ENCODE measurements around the gene RAB3IL1.
A peak's percentile ranks its signal among the peaks of the same experiment; 100 is the strongest.
"Not testable (repeated sequence)": the region's sequence is repeated elsewhere in the genome, so short reads cannot be mapped to it uniquely, and the experiment has no call there.

Gene RAB3IL1

GRCh38 chr11:61917334-61918109, at the start of gene RAB3IL1:
TSS of gene RAB3IL1 (minus strand) at chr11:61917566. CDS start at chr11:61917367, 199 bp downstream.
- DNase-seq (ENCODE audit: low spot score): peak; percentile 92

DNA sequence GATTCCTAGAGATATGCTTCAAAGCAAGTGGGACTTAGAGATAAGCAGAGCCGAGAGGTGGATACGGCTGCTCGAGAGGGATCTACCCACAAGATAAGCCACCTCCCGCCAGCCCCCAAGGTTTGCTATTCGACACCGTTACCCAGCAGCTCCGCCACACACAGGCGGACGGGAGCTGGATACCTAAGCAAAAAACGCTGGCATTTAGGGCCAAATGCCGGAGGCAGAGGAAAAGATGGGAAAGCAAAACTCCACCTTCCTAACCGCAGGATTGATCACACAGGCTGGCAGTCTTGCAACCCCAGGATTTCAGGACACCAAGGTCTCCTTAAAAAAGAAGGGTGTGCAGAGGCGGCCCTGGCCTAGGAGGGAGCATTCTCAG, 49.4 kb upstream of the RAB3IL1 start:
- DNase-seq (ENCODE audit: low spot score): no peak

DNA sequence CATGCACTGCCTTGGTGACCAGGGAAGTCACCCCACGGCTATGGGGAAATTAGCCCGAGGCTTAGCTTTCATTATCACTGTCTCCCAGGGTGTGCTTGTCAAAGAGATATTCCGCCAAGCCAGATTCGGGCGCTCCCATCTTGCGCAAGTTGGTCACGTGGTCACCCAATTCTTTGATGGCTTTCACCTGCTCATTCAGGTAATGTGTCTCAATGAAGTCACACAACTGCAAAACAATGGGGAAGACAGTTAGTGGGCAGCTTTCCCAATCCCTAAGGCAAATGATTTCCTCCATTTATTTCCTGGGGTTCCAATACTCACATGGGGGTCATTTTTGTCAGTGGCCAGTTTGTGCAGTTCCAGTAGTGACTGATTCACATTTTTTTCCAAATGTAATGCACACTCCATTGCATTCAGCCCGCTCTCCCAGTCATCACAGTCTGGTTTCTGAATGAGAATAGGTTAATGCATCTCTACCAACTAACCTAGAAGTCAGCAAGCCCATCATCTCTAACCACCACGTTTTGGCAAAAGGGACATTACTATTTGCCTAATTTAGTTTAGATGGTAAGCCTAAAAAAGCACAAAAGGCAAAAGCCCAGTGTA, 47.4 kb upstream of the RAB3IL1 start:
- not testable (repeated sequence) for DNase-seq (ENCODE audit: low spot score)

DNA sequence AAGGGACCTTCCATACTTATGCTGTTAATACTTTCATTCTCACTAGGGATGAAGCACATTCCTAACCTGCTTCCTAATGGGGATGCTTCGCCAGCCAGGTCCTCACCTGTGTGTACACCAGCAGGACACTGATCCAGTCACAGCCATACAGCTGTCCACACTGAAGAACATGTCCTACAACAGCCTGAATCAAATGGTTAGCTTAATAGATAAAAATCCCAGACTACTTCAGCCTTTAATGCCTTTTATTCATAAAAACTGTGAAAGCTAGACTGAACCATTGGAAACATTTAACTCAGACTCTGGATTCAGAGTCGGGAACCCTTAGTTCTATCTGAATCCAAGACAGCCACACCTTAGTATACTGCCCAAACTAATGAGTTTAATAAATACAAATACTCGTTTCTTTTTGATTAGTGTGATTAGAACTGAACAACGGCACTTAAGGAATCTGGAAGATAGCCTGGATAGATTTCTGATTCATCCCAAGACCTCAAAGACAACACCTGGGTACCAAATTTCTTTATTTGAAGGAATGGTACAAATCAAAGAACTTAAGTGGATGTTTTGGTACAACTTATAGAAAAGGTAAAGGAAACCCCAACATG, 46.8 kb upstream of the RAB3IL1 start:
- DNase-seq (ENCODE audit: low spot score): no peak

DNA sequence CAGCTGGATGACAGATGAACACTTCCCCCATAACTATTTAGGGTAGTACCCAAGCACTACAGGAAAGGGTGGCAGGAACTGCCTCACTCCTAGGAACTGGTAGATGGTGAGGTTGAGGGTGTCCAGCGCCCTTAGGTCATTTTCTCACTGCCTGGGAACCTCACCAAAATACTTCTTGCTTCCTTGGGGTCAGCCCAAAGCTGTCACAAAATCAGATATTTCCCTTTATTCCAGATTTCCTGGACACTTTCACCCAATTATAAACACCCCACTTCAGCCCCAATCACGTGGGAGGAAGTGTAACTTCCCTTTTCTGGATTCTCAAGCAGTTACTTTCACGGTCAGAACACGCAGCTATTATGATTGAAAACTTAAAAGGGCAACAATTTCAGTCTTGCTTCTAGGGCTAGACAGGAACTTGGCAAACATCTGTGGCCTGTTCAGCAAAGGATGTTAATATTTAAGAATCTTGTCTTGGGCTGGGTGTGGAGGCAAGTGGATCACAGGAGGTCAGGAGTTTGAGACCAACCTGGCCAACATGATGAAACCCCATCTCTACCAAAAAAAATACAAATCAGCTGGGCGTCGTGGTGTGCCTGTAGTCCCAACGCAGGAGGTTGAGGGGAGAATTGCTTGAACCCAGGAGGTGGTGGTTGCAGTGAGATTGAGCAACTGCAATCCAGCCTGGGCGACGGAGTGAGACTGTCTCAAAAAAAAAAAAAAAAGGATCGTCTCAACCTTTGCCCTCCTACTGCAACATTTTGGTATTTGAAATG, 46.1 kb upstream of the RAB3IL1 start:
- DNase-seq (ENCODE audit: low spot score): no peak

- DNase-seq (ENCODE audit: low spot score): no peak
Observed at GRCh38 chr11:61963016-61963281, 45.6 kb upstream of the RAB3IL1 start.

DNA sequence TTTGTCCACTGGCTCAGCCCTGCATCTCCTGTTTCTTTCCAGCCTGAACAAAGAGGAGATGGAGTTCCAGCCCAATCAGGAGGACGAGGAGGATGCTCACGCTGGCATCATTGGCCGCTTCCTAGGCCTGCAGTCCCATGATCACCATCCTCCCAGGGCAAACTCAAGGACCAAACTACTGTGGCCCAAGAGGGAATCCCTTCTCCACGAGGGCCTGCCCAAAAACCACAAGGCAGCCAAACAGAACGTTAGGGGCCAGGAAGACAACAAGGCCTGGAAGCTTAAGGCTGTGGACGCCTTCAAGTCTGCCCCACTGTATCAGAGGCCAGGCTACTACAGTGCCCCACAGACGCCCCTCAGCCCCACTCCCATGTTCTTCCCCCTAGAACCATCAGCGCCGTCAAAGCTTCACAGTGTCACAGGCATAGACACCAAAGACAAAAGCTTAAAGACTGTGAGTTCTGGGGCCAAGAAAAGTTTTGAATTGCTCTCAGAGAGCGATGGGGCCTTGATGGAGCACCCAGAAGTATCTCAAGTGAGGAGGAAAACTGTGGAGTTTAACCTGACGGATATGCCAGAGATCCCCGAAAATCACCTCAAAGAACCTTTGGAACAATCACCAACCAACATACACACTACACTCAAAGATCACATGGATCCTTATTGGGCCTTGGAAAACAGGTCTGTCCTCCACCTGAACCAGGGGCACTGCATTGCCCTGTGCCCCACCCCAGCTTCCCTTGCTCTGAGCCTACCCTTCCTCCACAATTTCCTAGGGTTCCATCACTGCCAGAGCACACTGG, 45.0 kb upstream of the RAB3IL1 start:
- no peak for DNase-seq (ENCODE audit: low spot score)

DNA sequence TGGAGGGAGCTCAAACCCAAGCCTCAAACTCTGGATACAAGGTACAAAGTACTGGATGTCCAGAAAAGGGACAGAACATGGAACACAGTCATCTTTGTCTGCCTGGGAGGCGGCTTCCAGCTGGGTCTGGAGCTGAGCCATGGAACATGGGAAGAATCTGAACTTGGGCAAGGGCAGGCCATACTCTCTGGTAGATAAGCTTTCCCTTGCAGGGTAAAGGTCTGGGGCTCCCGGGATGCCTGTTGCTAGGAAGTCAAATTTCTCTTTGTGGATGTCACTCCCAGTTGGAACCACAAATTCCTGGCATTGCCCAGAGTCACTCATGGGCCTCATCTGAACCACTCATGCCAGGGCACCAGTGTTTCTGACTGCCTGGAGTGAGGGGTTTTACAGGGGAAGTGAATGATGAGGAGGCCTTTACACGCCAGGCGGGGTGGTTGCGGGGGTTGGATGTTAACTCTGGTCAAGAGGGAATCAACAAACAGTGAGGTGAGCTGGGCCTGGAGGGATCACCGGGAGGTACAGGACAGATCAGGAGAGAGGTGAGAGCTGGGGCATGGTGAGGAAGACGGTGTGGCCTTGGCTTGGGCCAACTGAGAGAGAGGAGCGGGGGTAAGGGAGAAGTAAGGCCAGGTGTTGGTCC, 44.3 kb upstream of the RAB3IL1 start:
- peak; percentile 62 for DNase-seq (ENCODE audit: low spot score)

- no peak for DNase-seq (ENCODE audit: low spot score)
Observed at GRCh38 chr11:61960532-61960931, 43.2 kb upstream of the RAB3IL1 start.

DNA sequence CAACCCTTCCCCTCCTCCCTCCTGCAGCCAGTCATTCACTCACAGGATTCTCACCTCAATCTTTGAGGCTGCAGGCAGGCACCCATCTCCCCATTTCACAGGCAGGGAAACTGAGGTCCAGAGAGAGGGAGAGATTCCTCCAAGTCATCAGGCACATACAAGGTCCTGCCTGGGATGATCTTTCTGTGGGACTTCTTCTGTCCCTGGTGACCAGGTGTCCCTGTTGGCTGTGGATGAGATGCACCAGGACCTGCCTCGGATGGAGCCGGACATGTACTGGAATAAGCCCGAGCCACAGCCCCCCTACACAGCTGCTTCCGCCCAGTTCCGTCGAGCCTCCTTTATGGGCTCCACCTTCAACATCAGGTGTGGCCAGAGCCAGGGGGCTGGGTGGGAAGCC, 42.3 kb upstream of the RAB3IL1 start:
- no peak for DNase-seq (ENCODE audit: low spot score)

GRCh38 chr11:61959114-61959513, 41.7 kb upstream of the RAB3IL1 start:
- no peak for DNase-seq (ENCODE audit: low spot score)

DNA sequence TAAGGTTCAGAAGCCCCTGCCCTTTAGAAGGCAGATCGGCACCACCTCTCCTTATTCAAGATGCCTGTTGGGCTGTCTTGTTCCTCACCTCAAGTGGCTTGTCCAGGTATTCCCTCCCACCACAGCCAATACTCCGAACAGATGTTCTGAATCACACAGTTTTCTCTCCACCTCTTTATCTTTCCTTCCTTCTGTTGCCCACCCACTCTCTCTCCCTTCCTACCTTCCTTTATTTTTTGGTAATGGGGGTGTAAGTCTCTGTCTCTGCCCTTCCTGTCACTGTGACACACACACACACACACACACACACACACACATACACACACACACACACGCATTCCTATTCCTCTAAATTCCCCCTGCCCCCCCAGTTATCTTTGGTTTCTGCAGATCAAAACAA, 41.2 kb upstream of the RAB3IL1 start:
- DNase-seq (ENCODE audit: low spot score): no peak

GRCh38 chr11:61957021-61957770, 39.8 kb upstream of the RAB3IL1 start:
- no peak for DNase-seq (ENCODE audit: low spot score)

DNA sequence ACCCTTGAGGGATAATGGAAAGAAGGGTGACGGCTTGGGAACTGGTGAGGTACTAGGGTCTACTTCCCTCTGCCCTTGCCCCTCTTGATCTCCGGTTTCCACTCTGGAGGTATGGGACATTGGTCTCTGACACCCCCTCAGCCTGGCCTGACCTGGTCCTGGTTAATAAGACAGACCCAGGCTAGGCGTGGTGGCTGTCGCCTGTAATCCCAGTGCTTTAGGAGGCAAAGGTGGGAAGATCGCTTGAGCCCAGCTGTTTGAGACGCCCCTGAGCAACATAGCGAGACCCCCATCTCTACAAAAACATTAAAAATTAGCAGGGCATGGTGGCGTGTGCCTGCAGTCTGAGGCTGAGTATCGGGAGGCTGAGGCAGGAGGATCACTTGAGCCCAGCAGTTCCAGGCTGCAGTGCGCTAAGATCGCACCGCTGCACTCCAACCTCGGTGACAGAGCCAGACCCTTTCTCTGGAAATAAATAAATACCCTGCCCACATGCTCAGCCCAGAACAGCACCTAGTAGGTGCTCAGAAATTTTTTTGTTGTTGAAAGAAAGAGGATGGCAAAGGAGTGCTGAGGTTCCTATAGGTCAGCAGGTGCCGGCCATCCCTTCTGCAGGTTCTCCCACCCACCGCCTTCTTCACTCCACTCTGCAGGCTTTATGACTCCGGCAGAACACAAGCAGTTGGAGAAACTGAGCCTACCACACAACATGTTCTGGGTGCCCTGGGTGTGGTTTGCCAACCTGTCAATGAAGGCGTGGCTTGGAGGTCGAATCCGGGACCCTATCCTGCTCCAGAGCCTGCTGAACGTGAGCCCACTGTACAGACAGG, 39.0 kb upstream of the RAB3IL1 start:
- no peak for DNase-seq (ENCODE audit: low spot score)

GRCh38 chr11:61955422-61956135, 38.2 kb upstream of the RAB3IL1 start:
- no peak for DNase-seq (ENCODE audit: low spot score)

- DNase-seq (ENCODE audit: low spot score): peak; percentile 88
Observed at GRCh38 chr11:61954851-61955421, 37.6 kb upstream of the RAB3IL1 start.

DNA sequence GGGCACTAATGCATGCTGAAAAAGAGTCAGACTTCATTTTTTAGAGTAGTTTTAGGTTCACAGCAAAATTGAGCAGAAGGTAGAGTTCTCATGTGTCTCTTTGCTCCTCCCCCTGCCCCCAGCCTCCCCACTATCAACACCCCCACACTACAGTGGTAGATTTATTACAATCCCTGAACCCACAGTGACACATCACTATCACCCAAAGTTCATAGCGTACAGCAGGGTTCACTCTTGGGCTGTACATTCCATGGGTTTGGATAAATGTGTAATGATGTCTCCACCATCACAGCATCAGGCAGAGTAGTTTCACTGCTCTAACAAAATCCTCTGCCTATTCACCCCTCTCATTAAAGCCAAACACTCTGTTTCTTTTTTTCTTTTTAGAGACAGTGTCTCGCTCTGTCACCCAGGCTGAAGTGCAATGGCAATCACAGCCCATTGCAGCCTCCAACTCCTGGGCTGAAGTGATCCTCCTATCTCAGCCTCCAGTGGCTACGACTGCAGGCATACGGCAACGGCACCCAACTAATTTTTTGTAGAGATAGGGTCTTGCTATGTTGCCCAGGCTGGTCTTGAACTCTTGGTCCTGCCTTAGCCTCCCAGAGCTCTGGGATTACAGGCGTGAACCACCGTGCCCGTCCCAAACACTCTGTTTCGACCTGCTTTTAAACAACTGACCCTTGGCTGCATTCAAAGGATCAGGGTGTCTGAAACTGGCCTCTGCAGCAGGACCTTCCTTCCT, 36.9 kb upstream of the RAB3IL1 start:
- DNase-seq (ENCODE audit: low spot score): no peak

GRCh38 chr11:61953632-61954031, 36.3 kb upstream of the RAB3IL1 start:
- DNase-seq (ENCODE audit: low spot score): not testable (repeated sequence)
